ENCODE measurements around the gene TMEM223.

TMEM223 gene

GRCh38 chr11:62792202-62792575, 383 bp upstream of the TMEM223 start:
- no peak for TF ChIP-seq CTCF (conservative IDR thresholded peaks at IDR 0.05)
- peak overlapping the region; percentile 96 for H3K27ac ChIP-seq

DNA sequence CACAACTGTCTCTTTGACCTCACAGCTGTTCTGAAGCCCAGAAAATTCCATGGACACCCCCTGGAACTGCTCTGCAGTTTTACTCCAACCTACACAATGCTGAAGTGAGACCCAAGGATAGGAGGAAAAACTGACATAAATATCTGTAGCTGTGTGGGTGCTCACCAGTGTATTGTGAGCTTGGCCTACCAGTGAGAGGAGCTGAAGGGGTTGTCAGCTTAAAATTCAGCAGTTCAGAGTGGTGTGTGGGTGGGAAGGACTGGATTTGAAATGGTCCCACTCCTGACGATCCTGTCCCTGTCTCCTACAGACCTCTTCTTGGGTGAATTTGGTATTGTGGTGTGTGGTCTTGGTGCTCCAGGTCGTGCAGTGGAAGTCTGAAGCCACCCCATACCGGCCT, 2.2 kb downstream of the TMEM223 start:
- no peak for TF ChIP-seq CTCF (conservative IDR thresholded peaks at IDR 0.05)
- peak overlapping the region; percentile 96 for H3K27ac ChIP-seq

- TF ChIP-seq CTCF (conservative IDR thresholded peaks at IDR 0.05): no peak
- peak overlapping the region; percentile 96 for H3K27ac ChIP-seq
These were observed 2.8 kb downstream of the TMEM223 start for GRCh38 chr11:62788991-62789390.

DNA sequence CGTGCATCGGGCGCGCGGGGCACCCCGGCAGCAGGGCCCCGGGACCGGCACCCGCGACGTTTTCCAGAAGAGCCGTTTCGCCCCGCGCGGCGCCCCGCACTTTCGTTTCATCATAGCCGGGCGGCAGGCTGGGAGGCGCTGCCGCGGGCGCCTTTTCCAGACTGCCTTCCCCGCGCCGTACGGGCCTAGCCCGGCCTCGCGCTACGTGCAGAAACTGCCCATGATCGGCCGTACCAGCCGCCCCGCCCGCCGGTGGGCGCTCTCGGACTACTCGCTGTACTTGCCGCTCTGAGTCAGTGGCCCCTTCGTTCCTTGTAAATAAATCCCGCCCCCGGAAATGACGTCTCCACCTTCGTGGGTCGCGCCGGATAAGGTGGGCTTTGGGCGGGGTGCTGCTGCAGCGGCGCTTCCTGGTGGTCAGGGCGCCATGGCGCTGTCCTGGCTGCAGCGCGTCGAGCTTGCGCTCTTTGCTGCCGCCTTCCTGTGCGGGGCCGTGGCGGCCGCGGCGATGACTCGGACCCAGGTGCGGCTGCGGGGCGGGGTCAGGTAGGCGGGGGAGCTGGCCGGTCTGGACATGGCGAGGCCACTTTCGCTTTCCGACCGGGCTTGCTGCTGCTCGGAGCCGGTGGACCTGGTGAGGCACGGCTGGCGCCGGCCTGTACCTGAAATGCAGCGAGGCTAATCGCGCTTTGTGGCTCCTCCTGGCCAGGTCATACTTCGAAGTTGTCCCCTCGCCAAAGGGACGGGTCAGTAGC, 4.6 kb downstream of the TMEM223 start, which contains the start of gene TMEM179B:
TMEM179B (plus strand) TSS at position 398 of the 755 bp plus-strand sequence; CDS start at position 428, 30 bp downstream.
- peak within 1 kb of the TSS; percentile 96 for H3K27ac ChIP-seq
- no peak for TF ChIP-seq CTCF (conservative IDR thresholded peaks at IDR 0.05)

DNA sequence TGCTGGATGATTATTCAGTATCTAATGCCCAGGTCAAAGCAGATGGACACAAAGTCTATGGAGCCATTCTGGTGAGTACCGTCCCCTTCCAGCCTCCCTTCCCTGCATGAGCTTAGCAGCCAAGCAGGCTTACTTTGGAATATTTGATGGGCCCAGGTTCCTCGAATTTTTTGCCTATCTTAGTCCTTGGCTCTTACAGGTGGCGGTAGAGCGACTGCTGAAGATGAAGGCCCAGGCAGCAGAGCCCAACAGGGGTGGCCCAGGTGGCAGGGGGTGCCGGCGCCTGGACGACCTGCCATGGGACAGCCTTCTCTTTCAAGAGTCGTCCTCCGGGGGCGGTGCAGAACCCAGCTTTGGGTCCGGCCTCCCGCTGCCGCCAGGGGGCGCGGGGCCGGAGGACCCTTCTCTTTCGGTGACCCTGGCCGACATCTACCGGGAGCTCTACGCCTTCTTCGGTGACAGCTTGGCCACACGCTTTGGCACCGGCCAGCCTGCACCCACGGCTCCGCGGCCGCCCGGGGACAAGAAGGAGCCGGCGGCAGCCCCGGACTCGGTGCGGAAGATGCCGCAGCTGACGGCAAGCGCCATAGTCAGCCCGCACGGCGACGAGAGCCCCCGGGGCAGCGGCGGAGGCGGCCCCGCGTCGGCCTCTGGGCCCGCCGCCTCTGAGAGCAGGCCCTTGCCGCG, 5.3 kb downstream of the TMEM223 start:
- TF ChIP-seq CTCF (conservative IDR thresholded peaks at IDR 0.05): peak; percentile 94
- peak overlapping the region; percentile 96 for H3K27ac ChIP-seq

DNA sequence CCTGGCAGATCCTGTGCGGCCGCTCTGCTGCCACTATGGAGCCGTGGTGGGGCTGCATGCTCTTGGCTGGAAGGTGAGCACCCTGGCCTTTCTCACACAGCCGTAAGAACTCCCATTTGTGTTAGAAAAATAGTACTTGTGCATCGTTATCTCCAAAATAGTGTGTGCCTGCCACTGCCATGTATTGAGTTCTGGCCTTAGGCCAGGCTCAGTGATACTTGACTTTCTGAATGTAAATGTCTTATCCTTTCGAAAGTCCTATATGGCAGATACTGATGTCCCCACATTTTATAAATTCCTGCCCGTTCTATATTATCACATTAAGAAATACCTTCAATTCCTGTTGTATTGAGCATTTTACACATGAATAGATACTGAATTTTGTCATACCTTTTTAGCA, 9.1 kb downstream of the TMEM223 start:
- no peak for TF ChIP-seq CTCF (conservative IDR thresholded peaks at IDR 0.05)

GRCh38 chr11:62778441-62778840, 13.4 kb downstream of the TMEM223 start:
- TF ChIP-seq CTCF (conservative IDR thresholded peaks at IDR 0.05): no peak
- H3K27ac ChIP-seq: no peak overlapping the region

More for the DNA sequence above, 9.1 kb downstream of the TMEM223 start:
- no peak overlapping the region for H3K27ac ChIP-seq

Measured in VCaP (cell line).